NCI-H1930 (cell line): ENCODE data around the gene FOXA1.

ENCODE experiments used
- DNase-seq, 2 experiments: peaks; one replicate each; lab custom pipeline; 2025; lab: John Stamatoyannopoulos, UW

Gene FOXA1

DNA sequence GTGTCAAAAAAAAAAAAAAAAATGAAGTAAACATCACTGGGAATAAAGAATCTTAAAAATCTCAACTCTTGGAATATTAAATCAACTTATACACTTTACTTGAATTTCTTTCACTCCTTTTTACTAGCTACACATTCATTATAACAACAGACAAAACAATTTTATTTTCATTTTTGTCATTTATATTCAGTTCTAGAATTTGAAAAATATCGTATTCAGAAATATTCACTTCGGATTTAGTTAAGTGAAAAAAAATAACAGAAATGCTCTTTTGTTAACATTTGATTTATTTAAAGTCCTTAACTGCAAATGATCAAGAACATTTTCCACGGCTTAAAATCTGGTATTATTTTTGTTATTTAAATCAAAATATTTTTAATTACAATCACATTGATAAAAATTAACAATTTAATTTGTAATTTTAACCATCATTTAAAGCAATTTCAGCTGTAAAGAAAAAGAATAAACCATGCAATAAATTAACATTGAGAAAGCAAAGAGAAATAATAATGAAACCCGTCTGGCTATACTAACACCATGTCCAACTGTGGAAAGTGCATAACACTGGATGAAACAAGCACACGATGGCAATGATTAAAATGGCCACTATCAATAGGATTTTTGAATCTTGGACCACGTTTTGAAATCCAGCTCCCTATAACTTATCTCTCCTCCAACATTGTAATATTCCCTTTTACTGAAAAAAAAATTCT lies 5.2 kb downstream of the FOXA1 start:
- no peak for DNase-seq

DNA sequence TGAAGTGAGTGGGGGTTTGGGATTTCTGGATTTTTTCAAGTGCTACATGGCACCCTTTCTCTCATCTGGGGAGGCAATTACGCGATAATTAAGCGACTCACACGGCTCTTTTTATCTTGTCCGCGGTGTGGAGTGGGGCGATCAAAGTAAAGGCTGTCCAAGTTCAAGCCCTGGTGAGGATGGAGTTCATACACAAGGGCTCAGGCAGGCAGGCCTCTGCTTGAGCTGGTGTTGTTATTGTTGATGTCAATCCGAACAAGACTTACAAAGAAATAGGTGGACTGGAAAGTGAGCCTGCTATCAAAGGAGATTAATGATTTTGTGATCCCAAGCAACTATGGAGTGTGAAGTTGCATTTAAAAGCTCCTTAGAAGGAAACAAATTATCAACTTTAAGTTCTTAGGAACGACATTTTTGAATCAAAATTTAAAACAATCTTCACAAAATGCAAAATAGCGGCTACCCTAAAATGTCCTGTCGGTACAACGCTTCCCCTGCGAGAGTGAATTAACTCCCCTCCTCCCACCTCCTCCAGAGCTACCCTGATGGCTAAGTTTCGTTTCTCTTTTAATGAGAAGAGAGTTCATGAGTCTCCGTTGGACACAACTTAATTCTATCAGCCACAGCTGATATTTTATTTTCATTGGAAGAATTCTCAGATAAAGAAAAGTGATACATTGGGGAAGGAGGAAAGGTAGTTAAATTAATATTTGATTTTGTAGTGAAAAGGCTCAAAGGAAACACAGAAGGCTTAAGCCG lies 5.9 kb downstream of the FOXA1 start:
- no peak for DNase-seq

DNA sequence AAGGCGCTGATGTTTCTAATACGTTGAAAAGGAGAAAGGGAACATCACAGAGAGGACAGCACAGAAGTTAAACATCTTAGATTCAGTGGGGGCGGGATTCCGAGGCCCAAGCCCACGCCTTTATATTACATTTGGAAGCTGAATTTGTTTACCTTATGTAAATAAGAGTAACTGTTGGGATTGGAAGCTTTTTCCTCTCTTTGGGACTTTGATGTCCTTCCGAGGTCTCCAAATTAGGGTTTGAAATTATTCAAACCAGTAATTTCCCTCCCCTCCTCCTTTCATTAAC lies 6.4 kb downstream of the FOXA1 start:
- no peak for DNase-seq

DNA sequence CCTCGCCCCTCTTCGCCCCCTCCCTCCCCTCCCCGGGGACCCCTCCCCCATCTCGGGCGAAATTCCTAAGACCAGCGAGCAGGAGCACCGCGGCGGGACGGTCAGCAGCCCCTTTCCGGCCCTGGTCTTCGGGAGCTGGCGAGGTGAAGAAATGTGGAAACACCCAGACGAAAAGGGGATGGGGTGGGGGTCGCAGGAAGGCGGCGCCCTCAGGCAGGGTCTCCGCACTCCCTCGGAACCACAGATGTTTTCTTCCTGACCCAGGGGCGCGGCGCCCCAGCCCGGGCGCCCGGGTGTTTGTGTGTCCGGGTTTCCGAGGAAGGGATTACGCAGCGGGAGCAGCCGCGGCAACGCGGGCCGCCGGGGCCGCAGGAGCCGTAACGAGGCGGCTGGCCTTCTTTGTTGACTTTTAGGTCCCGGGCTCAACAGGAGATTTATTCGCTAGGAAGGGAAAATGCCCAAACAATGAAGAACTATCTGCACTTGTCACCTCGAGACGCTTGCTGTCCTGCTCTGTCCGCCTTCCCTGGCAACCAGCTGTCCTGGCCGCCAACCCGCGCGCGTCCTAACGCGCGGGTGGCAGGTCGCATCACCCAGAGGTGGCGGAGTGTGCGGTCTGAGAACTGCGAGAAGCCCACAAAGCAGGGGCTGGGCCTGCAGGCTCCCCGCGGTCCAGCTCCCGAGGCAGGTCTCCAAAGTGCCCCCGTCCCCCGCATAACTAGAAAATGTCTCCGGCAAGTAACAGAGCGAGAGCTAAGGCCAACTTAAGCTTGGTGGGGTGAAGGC lies 7.0 kb downstream of the FOXA1 start:
- DNase-seq, result no peak

DNA sequence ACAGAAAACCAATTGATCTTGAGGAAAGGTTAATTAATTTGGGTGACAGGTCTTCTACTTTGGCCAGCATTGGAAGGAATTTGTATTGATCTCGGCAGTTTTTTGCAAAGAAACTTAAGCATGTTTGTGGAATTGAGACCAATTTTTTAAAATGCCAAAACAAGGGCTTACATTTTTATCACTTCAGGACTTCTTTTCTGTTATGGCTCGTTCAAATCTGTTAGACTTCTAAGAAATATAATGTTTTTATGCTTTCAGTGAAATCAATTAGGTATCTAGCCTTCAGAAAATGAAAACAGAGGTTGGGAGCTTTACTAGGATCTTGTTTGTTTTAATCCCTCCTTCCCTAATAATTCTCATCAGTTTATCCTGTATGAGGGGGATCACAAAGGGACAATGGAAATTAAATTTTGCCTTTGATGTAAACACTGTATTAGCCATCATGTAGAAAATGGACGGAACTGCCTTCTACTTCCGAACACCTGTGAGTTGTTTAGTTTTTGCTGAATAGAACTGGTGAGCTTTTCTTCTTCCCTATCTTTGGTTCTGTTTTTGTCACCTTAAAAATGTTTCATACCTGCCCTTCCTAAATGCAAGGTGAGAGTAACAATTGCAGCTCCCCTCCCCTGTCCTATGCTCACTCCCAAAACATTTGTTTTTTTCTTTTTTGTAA lies 7.8 kb downstream of the FOXA1 start:
- DNase-seq, result no peak

DNA sequence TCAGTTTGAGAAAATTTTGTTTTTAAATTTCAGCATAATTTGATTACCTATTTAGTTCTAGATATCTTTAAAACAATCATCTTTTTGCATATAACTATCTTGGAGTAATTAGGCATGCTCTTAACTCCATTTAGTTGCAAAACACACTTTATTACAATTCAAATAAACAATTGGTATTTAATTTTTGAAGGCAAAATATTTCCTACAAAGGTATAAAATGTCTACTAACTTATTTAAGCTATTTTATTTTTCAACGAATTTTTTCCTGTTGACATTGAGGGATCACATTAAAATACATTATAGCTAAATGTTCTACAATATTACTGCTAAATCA lies 8.3 kb downstream of the FOXA1 start:
- DNase-seq, result no peak

DNA sequence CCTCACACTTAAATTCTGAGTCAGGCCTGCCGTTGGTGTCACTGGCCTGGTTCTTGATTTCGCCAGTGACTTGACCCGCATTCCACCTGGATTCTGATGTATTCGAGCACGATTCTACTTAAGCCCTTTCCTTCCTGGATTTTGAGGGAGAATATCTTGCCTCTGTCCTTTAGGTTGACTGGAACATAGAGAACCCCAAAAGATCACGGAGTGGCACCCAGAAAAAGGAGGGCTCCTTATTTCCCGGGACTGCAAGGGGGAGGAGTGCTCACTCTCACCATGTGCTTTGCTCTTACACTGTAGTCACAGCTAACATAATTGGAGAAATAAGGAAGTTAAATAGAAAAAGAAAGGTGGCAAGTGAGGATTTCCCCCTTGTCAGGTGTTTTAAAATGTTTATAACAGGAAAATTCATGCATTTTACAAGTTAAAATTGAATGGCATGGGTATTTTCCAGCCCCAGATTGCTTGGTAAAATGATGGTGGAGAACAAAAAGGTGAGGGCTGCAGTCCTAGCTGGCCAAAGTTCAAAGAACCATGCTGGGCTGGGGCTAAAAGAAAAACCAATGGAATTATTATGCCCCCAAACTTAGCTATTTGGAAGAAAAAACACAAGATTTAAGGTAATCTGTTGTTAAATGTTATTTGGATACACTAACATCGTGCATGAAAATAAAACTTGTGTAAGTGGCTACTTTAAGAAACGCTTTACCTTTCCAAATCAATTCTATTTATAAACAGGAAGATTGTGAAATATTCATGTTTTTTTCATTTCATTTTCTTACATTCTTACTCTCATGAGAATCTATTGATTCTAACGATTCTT lies 8.9 kb downstream of the FOXA1 start:
- no peak for DNase-seq

DNA sequence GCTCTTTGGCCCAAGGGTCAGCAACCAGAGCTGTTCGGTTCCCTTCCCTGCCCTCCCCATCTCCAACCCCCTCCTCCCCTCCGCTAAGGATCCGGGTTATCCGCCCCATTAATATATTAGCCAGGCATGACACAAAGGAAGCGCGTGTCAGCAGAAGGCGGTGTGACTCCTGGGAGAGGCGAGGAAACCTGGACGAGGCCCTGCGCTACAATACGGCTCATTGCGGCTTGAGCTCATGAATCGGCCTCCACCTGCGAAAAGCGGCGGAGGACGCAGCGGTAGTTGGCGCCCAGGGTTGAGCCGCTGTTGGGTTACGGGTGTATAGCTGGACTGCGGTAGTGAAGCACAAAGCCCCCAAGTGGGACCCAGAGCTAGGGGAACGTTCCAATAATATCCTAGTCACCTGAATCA lies 9.9 kb downstream of the FOXA1 start:
- DNase-seq, result no peak

DNA sequence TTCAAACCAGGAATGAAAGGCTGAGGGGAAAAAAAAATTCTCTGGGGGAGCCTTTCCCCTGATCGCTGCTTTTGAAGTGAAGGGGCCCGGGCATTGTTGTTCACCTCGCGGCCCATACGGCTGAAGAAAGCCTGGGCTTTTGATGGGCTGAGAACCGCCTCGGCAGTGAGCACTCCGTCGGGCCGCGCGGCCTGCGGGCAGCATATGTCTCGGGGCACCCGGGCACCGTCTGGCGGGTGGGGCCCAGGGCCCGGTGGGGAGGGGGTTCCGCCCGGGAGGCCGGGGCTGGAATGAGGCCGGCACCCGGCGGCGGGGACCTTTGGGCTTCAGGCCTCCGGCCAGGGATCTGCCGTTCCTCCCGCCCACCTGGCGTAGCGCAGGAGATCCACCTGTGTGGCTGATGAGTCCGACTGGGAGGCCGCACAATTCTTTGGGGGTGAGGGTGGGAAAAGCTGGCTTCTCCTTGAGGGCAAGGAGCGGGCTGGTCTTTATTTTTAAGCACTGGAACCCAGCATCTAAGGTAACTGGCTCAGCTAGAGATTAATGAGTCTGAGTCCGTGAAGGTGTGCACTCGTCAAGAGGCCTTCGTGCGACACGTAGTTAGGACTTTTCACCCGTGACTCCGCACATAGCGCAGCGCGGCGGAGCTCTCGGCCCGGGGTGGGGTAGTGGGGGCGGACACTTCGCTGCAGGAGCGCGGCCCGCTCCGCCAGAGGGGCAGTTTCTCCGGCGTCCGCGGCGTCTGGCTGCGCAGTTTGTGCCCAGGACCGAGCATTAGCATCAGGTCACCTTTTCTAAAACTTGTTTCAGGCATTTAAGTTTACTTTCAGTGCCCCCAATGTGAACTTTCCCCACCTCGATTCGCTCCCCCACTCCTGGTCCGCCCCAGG lies 10.6 kb downstream of the FOXA1 start:
- DNase-seq, result no peak

DNA sequence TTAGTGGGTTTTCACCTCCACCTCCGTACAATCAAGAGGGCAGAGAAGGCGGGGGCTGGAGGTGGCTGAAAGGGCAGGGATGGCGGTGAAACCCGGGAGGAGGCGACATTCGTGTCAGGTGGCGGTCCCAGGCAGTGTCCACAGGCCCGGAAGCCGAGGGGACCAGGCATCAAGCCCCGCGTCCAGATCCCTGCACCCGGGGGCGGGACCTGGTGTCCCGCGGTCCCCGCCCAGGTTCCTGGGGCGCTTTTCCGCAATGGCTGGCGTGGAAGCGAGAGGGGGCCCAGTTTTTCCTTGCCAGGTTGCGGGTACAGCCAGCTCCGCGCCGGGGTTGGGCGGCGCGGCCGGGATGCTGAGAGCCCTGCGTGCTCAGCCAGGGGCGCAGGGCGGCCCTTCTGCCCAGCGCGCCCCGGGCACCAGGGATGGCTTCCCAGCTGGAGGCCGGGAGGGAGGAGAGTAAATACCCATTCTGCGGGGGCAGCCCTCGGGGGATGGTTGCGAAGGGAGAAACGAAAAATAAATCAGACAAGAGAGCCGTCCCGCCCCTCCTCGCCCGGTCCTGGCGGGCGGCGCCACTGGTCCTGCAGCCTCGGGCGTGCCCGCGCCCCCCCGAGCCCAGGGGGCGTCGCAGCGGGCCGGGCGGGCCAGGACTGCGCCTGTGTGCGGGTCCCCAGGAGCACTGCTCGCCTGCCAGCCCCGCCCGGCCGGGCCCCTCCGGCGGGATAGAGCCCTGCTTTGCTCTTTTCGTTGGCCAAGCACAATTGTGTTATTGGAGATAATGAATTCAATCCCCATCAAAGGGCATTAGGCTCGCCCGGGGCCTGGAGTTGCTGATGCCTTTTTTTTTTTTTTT lies 11.5 kb downstream of the FOXA1 start:
- peak; percentile 46 to 70 for DNase-seq

DNA sequence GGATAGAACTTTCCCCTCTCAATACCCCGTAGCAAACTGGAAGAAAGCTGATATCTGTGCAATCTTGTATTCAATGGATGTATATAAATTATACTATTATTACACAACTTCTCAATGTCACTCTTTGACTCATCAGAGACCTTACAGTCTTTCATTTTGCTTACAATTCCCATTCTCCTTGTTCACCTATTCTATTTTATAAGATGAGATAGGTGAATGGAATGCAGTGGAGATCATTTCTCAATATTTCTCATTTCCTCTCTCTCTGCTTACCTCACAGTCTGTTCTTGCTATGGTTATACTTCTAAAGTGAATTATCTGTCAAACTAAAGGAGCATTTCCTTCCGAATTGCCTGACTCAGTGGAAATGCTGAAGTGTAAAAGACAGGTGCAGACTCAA lies 14.9 kb downstream of the FOXA1 start:
- no peak for DNase-seq

DNA sequence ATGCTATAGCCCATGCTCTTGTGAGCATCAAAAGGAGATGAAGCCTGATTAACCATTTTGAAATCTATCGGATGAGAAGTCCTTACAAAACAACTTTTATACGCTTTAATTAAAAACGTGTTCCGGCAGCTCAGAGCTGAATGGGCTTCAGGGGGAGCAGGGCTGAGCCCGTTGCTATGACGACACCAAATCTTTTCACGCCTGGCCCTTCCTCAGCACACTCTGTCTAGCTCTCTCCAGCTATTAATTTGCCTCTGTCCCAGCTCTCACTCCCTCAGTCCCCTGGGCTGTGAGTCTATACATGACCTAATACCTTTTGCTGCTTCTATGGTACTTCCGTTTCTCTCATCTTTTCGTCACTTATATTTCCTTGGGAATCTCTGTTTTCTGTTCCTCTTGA lies 15.8 kb downstream of the FOXA1 start:
- no peak for DNase-seq

DNA sequence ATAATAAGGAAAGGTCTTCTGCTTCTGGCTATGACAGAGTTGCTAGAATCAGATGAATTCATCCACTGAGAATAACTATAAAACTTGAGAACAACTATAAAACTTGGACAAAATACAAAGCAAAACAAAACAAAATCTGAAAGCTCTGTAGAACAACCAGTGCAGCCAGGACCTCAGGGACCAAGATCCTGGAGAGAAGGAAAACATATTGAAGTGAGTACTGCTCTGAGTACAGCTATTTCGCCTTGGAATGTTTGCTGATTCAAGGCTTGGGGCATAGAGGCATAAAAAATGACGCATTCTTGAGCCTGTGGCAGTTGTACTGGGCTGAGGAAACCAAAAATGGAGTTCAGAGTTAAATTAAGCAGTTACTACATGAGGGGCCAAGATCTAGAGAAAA lies 21.7 kb downstream of the FOXA1 start:
- no peak for DNase-seq

DNA sequence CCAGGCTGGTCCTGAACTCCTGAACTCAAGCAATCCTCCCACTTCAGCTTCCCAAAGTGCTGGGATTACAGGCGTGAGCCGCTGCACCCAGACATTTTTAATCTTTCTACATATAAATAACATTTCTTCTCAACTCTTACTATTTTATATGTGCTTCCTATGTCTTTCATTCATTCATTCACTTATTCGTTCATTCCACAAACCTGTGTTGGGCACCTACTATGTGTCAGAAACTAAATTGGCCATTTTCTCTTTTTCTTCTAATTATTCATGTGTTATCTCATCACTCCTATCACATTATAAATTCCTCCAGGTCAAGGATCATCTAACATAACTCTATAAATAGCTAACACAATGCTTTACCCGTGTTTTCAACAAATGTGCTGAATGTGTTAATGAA lies 23.7 kb downstream of the FOXA1 start:
- DNase-seq, result no peak

DNA sequence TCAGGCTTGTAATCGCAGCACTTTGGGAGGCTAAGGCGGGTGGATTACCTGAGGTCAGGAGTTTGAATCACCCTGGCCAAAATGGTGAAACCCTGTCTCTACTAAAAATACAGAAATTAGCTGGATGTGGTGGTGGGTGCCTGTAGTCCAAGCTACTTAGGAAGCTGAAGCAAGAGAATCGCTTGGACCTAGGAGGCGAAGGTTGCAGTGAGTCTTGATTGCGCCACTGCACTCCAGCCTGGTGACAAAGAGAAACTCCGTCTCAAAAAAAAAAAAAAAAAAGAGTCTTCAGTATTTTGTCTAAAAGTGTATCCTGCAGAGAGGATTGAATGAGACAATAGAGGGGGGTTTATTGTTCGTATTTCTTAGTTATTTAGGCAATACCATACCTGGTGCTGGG lies 25.3 kb downstream of the FOXA1 start:
- DNase-seq, result no peak

DNA sequence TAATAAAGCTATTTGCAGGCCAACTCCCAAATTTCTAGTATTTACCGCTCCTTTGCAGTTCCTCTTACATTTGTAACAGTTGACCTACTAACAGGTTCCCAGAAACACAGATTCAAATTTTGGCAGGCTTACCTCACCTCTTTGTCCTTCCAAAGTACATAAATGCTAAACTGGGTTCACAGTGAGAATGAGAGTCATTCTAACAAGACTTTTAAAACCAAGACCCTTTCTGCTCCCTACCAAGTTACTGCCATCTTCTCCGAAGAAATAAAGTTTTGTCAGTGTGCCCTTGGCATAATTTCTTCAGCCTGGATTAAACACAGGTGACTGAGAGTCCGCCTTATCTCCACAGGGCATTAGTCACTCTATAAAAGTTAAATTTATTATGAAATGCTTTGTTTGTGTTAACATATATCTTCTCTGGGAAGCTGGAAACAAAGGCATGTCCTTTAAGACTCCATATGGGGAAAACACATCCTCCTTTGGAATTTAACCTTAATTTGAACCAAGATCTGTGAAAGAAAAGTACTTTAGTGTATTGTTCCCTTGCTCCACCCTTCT lies 28.2 kb downstream of the FOXA1 start:
- DNase-seq, result no peak

DNA sequence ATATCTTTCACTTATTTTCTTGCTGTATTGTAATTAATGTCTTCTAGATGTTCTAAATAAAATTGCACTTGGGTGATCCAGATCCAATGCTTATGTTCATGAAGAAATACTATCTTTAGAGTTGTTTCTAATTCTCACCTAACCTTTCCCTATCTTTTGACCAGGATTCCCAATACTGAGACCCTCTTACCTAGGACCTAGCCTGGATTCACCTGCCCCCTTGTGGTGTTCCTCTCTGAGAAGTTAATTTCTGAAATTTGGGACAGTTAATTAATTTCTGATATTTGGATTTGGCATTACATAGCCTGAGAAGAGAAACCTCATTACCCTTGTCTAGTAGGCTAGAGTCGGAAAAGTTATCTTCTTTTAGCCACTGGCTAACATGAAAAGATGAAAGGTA lies 29.5 kb downstream of the FOXA1 start:
- DNase-seq, result no peak

DNA sequence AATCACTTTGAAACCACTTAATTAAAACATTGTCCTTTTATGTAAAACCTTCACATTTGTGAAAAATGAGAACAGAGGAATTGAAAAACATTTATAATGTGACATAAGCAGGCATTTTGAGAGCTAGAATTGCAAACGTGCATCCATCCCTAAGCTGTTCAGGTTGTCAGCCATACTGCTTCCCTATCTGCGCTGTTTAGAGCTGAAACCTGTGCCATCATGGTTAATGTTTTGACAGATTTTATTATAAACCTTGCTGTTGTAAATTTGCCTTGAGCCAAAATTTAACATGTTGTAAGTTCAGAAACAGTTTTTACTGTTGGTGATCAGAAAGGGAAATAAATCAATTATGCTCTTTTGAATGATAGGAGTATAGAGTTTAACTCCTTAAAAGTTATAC lies 31.9 kb downstream of the FOXA1 start:
- DNase-seq, result no peak

DNA sequence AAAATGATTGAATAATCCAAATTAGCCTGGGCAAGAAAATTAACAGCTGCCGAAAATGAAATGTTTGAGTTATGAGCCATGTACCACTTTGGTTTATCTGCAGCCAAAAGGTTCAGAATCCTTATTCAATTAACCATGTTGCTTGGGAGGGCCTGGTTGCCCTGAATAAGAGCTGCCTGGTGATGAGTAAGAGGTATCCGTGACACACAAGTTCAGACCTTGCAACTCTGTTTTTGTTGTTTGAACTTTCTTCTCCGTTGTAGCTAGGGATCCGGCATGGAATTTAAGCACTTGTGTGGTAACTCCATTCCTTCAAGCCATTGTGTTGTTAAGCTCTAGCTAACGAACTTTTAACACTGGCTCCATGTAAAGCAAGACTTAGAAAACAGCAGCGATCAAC lies 35.7 kb downstream of the FOXA1 start:
- no peak for DNase-seq

DNA sequence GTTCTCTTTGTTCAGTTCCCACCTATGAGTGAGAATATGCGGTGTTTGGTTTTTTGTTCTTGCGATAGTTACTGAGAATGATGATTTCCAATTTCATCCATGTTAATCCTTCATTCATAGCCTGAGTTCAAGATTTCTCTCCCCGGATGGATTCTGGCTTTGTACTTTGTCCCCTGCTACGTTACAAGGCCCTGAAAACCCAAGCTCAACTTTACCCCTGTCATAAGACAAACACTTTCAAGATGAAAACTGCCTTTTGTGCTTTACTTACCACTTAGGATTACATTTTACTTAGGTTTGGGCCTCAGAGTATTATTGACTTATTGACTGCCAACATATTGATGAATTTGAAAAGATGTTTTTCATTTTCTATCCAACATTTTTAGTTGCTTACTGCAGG lies 36.3 kb downstream of the FOXA1 start:
- no peak for DNase-seq
